SK-N-SH treated with all-trans-retinoic acid at 6 μM for 48 hours (cell line): ENCODE measurements around the gene COL25A1.

Experiments used
- ATAC-seq: fragments of 200-7000 bp; cut with Tn5 transposase; 3 replicates; pipeline ENCODE4 v1.9.1; 2020; ENCODE audit warnings: mild to moderate bottlenecking, moderate library complexity
- ARNTL ChIP-seq: fragments of 450-650 bp; formaldehyde crosslinking; IDR thresholded peaks from 2 replicates; pipeline ENCODE4 v1.5.0; 2020; ENCODE audit warnings: low read depth, mild to moderate bottlenecking, moderate library complexity, borderline replicate concordance
- BACH2 ChIP-seq: fragments of 250-450 bp; sonication (Bioruptor Pico); IDR thresholded peaks from 2 replicates; pipeline ENCODE4 v1.9.0; 2021; ENCODE audit warnings: mild to moderate bottlenecking, borderline replicate concordance
- CSDC2 ChIP-seq: fragments of 250-450 bp; sonication (Bioruptor Pico); IDR thresholded peaks from 2 replicates; pipeline ENCODE4 v1.5.0; 2020; ENCODE audit warnings: mild to moderate bottlenecking, moderate library complexity
- CSRNP3 ChIP-seq: fragments of 250-450 bp; sonication (Bioruptor Pico); IDR thresholded peaks from 2 replicates; pipeline ENCODE4 v1.5.1; 2021; ENCODE audit warnings: mild to moderate bottlenecking, moderate library complexity
- ESRRG ChIP-seq: fragments of 250-450 bp; sonication (Bioruptor Pico); IDR thresholded peaks from 2 replicates; pipeline ENCODE4 v1.6.1; 2021; ENCODE audit warnings: mild to moderate bottlenecking
- GLIS3 ChIP-seq: fragments of 250-450 bp; sonication (Bioruptor Pico); IDR thresholded peaks from 2 replicates; pipeline ENCODE4 v1.5.0; 2020; ENCODE audit warnings: mild to moderate bottlenecking, moderate library complexity
- ISL1 ChIP-seq: fragments of 250-450 bp; sonication (Bioruptor Pico); IDR thresholded peaks from 2 replicates; pipeline ENCODE4 v2.1.2; 2022; ENCODE audit warnings: mild to moderate bottlenecking, moderate library complexity
- OSR1 ChIP-seq: fragments of 250-450 bp; sonication (Bioruptor Pico); IDR thresholded peaks from 2 replicates; pipeline ENCODE4 v1.8.0; 2022; ENCODE audit warnings: moderate library complexity, mild to moderate bottlenecking, inconsistent platforms
- PATZ1 ChIP-seq: fragments of 250-450 bp; sonication (Bioruptor Pico); IDR thresholded peaks from 2 replicates; pipeline ENCODE4 v1.8.0; 2020; ENCODE audit warnings: mild to moderate bottlenecking, moderate library complexity, borderline replicate concordance
- POU6F1 ChIP-seq: fragments of 250-450 bp; sonication (Bioruptor Pico); IDR thresholded peaks from 2 replicates; pipeline ENCODE4 v1.8.0; 2021; ENCODE audit warnings: low read depth, mild to moderate bottlenecking, moderate library complexity, borderline replicate concordance
- PPARA ChIP-seq: fragments of 250-450 bp; sonication (Bioruptor Pico); IDR thresholded peaks from 2 replicates; pipeline ENCODE4 v1.5.0; 2020; ENCODE audit warnings: mild to moderate bottlenecking, borderline replicate concordance
- RARB ChIP-seq: fragments of 250-450 bp; sonication (Bioruptor Pico); IDR thresholded peaks from 2 replicates; pipeline ENCODE4 v1.8.0; 2021; ENCODE audit warnings: mild to moderate bottlenecking, moderate library complexity
- SNAI2 ChIP-seq: fragments of 250-450 bp; sonication (Bioruptor Pico); IDR thresholded peaks from 2 replicates; pipeline ENCODE4 v1.5.0; 2020; ENCODE audit warnings: mild to moderate bottlenecking, moderate library complexity
- TCF4 ChIP-seq: fragments of 250-450 bp; sonication (Bioruptor Pico); IDR thresholded peaks from 2 replicates; pipeline ENCODE4 v1.8.0; 2021; ENCODE audit warnings: mild to moderate bottlenecking, moderate library complexity, borderline replicate concordance
- TOX ChIP-seq: fragments of 250-450 bp; sonication (Bioruptor Pico); IDR thresholded peaks from 2 replicates; pipeline ENCODE4 v1.8.0; 2021; ENCODE audit warnings: mild to moderate bottlenecking, moderate library complexity, borderline replicate concordance
- ZFP3 ChIP-seq: fragments of 250-450 bp; sonication (Bioruptor Pico); IDR thresholded peaks from 2 replicates; pipeline ENCODE4 v1.5.0; 2020; ENCODE audit warnings: mild to moderate bottlenecking, moderate library complexity
- ZFP30 ChIP-seq: fragments of 450-650 bp; formaldehyde crosslinking; IDR thresholded peaks from 2 replicates; pipeline ENCODE4 v1.5.0; 2022; ENCODE audit warnings: mild to moderate bottlenecking, moderate library complexity
- ZNF565 ChIP-seq: fragments of 450-650 bp; formaldehyde crosslinking; conservative IDR thresholded peaks from 2 replicates; pipeline ENCODE4 v1.5.0; 2020; ENCODE audit warnings: low read depth, mild to moderate bottlenecking, moderate library complexity
- ZNF70 ChIP-seq: fragments of 450-650 bp; formaldehyde crosslinking; IDR thresholded peaks from 2 replicates; pipeline ENCODE4 v1.5.0; 2020; ENCODE audit warnings: mild to moderate bottlenecking, moderate library complexity
- ZNF8 ChIP-seq: fragments of 450-650 bp; formaldehyde crosslinking; IDR thresholded peaks from 2 replicates; pipeline ENCODE4 v1.5.0; 2020; ENCODE audit warnings: mild to moderate bottlenecking, moderate library complexity
- TF ChIP-seq, protein P1 (sequence below): fragments of 250-450 bp; sonication (Bioruptor Pico); IDR thresholded peaks from 2 replicates; pipeline ENCODE4 v1.5.1; 2020; ENCODE audit warnings: low read depth, mild to moderate bottlenecking, moderate library complexity
- TF ChIP-seq, protein P2 (sequence below): fragments of 250-450 bp; sonication (Bioruptor Pico); IDR thresholded peaks from 2 replicates; pipeline ENCODE4 v1.5.0; 2020; ENCODE audit warnings: mild to moderate bottlenecking, moderate library complexity

Gene COL25A1

GRCh38 chr4:109295081-109295480 is 7.4 kb downstream of the COL25A1 start:
- TF ChIP-seq SNAI2 (CRISPR knock-in tag) (no peak), ZFP30 (no peak), POU6F1 (CRISPR knock-in tag) (no peak), GLIS3 (no peak), ZFP3 (CRISPR knock-in tag) (no peak), PPARA (CRISPR knock-in tag) (no peak), ZNF8 (CRISPR knock-in tag) (no peak), BACH2 (CRISPR knock-in tag) (no peak), OSR1 (CRISPR knock-in tag) (no peak), ISL1 (CRISPR knock-in tag) (no peak), ARNTL (CRISPR knock-in tag) (no peak), PATZ1 (no peak), ZNF565 (CRISPR knock-in tag) (no peak), ZNF70 (CRISPR knock-in tag) (no peak), CSRNP3 (CRISPR knock-in tag) (no peak), TCF4 (CRISPR knock-in tag) (no peak)
- TF ChIP-seq, protein P1, sequence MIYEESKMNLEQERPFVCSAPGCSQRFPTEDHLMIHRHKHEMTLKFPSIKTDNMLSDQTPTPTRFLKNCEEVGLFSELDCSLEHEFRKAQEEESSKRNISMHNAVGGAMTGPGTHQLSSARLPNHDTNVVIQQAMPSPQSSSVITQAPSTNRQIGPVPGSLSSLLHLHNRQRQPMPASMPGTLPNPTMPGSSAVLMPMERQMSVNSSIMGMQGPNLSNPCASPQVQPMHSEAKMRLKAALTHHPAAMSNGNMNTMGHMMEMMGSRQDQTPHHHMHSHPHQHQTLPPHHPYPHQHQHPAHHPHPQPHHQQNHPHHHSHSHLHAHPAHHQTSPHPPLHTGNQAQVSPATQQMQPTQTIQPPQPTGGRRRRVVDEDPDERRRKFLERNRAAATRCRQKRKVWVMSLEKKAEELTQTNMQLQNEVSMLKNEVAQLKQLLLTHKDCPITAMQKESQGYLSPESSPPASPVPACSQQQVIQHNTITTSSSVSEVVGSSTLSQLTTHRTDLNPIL (CRISPR knock-in tag) = no peak
- ATAC-seq = no peak

GRCh38 chr4:109294468-109295020 is 7.9 kb downstream of the COL25A1 start:
- TF ChIP-seq ZNF8 (CRISPR knock-in tag) (no peak), ZFP3 (CRISPR knock-in tag) (no peak), OSR1 (CRISPR knock-in tag) (no peak), ESRRG (CRISPR knock-in tag) (no peak), PPARA (CRISPR knock-in tag) (no peak), ZNF70 (CRISPR knock-in tag) (no peak), ZFP30 (no peak), TCF4 (CRISPR knock-in tag) (no peak), ZNF565 (CRISPR knock-in tag) (no peak), GLIS3 (no peak), RARB (CRISPR knock-in tag) (no peak), PATZ1 (no peak), TOX (no peak), CSRNP3 (CRISPR knock-in tag) (no peak), ARNTL (CRISPR knock-in tag) (no peak), CSDC2 (CRISPR knock-in tag) (no peak), SNAI2 (CRISPR knock-in tag) (no peak), BACH2 (CRISPR knock-in tag) (no peak)
- TF ChIP-seq, protein P1 (CRISPR knock-in tag) = no peak
- TF ChIP-seq, protein P2, sequence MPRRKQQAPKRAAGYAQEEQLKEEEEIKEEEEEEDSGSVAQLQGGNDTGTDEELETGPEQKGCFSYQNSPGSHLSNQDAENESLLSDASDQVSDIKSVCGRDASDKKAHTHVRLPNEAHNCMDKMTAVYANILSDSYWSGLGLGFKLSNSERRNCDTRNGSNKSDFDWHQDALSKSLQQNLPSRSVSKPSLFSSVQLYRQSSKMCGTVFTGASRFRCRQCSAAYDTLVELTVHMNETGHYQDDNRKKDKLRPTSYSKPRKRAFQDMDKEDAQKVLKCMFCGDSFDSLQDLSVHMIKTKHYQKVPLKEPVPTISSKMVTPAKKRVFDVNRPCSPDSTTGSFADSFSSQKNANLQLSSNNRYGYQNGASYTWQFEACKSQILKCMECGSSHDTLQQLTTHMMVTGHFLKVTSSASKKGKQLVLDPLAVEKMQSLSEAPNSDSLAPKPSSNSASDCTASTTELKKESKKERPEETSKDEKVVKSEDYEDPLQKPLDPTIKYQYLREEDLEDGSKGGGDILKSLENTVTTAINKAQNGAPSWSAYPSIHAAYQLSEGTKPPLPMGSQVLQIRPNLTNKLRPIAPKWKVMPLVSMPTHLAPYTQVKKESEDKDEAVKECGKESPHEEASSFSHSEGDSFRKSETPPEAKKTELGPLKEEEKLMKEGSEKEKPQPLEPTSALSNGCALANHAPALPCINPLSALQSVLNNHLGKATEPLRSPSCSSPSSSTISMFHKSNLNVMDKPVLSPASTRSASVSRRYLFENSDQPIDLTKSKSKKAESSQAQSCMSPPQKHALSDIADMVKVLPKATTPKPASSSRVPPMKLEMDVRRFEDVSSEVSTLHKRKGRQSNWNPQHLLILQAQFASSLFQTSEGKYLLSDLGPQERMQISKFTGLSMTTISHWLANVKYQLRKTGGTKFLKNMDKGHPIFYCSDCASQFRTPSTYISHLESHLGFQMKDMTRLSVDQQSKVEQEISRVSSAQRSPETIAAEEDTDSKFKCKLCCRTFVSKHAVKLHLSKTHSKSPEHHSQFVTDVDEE (CRISPR knock-in tag) = no peak
- no peak for ATAC-seq
